ENCODE data around the gene MMP14. TPM values are rescaled to one million over a fixed set of nuclear protein-coding genes. Genes with fewer than 3 reads are reported as not detected.

MMP14 gene
- total and polyA plus RNA-seq, 2 of the 13 experiments (the other 11 are each of a cell fraction or from before 2014, with no cell fraction given) = 5.2 to 9.8 TPM

- TF ChIP-seq KLF13 (CRISPR knock-in tag; IDR thresholded peaks at IDR 0.05) (peak; percentile 40; the same call in 1 of the 2 replicates), ZNF704 (CRISPR knock-in tag; IDR thresholded peaks at IDR 0.05; ENCODE audit: borderline replicate concordance) (no peak; the same call in 1 of the 2 replicates), ZNF512 (CRISPR knock-in tag; IDR thresholded peaks at IDR 0.05) (peak; percentile 38; the same call in 1 of the 2 replicates), TFDP2 (CRISPR knock-in tag; IDR thresholded peaks at IDR 0.05) (peak; percentile 89), RFXANK (CRISPR knock-in tag; IDR thresholded peaks at IDR 0.05) (0 out of 2 replicates have a peak, but pooled peaks have one; percentile 56), HOMEZ (CRISPR knock-in tag; IDR thresholded peaks at IDR 0.05; ENCODE audit: low read depth) (peak; percentile 71), PCBP2 (optimal IDR thresholded peaks at IDR 0.05; ENCODE audit: low read depth, low read length, poor library complexity, severe bottlenecking) (peak; percentile 13), AHDC1 (CRISPR knock-in tag; IDR thresholded peaks at IDR 0.05; ENCODE audit: borderline replicate concordance) (no peak), CREBL2 (CRISPR knock-in tag; IDR thresholded peaks at IDR 0.05; ENCODE audit: borderline replicate concordance) (peak; percentile 89; the same call in 1 of the 2 replicates), KLF9 (CRISPR knock-in tag; IDR thresholded peaks at IDR 0.05; ENCODE audit: low read depth) (peak; percentile 94), ZNF674 (CRISPR knock-in tag; IDR thresholded peaks at IDR 0.05; ENCODE audit: low read depth) (0 out of 2 replicates have a peak, but pooled peaks have one; percentile 59), CBX5 (CRISPR knock-in tag; IDR thresholded peaks at IDR 0.05; ENCODE audit: borderline replicate concordance) (peak; percentile 94), ZNF280B (CRISPR knock-in tag; IDR thresholded peaks at IDR 0.05; ENCODE audit: borderline replicate concordance) (peak; percentile 95)
Measured at GRCh38 chr14:22821193-22822015, 15.0 kb upstream of the MMP14 start (continued).
